ENCODE measurements around the gene TTC23L.
"Not testable (repeated sequence)": the region's sequence is repeated elsewhere in the genome, so short reads cannot be mapped to it uniquely, and the experiment has no call there.

The TTC23L gene

GRCh38 chr5:34881246-34881645, 42.3 kb downstream of the TTC23L start:
- DNase-seq: no peak

GRCh38 chr5:34886392-34887119, 47.6 kb downstream of the TTC23L start:
- DNase-seq: no peak

GRCh38 chr5:34889394-34889793, 50.4 kb downstream of the TTC23L start:
- DNase-seq: no peak

DNA sequence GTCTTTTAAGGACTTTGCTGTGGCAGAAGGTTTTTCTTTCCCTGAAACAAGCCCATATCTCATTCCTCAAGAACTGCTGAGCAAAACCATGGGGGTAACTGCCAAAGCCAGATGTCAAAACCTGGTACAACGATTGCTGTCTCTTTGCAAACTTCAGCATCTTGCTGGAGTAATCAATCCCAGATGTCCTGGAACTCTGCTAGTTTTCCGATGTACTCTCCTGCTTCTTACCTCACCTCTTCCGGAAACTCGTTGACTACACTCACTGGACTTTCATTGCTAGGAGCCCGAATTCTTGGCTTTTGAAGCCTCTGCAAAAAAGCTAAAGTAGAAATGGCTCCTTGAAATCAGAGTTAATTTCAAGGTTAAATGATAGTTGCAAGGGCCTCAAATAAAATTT, 53.0 kb downstream of the TTC23L start:
- no peak for DNase-seq

DNA sequence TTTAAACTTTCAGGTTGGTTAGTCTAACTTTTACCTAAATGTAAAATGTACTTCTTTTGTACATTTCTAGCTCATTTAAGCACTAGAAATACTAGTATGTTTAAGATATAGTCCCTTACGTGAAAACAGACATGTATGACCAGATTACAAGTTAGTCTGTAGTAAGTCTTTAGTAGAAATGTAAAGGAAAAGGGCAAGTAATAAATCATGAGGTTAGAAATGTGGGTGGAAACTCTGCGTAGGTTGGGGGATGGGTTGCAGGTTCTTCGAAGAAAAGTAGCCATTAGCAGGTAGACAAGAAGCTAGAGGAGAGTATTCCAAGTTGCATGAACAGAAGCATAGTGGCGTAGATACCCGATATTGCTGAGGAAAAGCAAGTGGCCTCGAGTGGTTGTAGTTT, 53.5 kb downstream of the TTC23L start:
- no peak for DNase-seq

- DNase-seq: no peak
Observed at GRCh38 chr5:34894716-34895115, 55.8 kb downstream of the TTC23L start.

DNA sequence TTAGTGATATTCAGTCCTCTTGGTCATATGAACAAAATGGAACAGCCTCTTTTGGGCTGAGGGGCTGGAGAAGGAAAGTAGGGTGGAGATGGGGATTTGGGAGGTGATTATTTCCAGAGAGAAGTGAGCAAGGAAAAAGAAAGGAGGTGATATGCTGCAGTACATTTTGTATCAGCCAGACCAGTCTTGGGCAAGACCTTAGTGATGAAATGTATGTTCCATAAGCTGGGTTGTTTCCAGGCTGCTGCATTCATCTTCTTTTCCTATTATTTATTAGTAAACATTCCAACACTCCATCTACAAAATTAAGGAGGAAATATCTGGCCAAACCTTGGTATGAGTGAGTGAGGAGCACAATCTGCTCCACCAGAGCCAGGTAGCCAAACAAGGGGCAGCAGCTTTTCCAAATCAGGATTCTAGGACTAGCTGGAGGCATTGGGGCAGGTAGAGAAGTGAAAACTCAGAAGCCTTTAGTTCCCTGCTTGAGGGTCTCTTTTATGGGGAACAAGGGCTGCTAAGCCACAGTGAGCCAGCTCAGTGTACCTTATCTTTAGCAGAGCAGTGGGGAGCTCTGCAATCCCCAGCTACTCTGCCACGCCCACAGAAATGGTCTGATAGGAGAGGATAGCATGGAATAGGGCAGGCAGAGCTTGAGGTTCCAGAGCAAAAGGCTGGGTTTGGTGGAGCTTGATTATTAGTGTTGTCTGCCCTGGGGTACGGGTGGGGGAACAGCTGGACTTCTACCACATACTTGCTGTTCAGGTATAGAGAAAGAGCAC, 56.9 kb downstream of the TTC23L start:
- DNase-seq: no peak

- DNase-seq: no peak
Observed at GRCh38 chr5:34897646-34898045, 58.7 kb downstream of the TTC23L start.

- DNase-seq: peak; percentile 36
Observed at GRCh38 chr5:34898258-34898895, 59.4 kb downstream of the TTC23L start.

DNA sequence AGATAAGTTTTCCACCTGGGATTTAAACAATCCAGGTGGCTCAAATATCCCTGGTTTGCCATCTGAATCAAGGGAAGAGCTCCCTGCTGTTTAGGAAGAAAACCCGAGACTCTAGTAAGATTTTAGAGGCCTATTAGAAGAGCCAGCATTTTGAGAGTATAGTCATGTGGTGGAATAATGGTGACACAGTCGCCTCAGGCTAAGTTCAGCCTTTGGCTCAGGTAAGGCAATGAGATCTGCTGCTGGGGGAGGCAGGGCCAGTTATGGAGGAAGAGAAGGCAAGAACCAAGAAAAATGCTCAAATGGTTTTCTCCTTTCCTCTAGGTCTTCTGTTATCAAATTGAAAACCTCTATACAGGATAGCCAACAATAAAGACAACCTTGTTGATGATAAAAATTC, 60.1 kb downstream of the TTC23L start:
- no peak for DNase-seq

DNA sequence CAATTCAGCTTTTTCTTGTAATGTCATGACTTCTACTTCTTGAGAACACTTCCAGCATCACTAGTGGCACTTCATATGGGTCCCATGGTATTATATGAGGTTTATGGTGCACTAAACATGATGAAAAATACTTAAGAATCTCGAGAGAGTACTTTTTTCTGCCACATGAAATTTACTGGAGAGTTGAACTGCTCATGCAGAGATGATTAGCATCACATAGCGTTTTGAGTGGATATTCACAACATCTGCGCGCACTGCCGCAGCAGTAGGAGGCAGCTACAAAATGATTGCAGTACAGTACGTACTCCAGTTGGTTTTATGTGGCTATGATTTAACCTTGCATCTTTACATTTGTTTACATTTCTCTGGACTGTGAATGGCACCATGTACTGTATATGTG, 61.7 kb downstream of the TTC23L start:
- no peak for DNase-seq

- DNase-seq: no peak
Observed at GRCh38 chr5:34903260-34903659, 64.3 kb downstream of the TTC23L start.

GRCh38 chr5:34905564-34905963, 66.6 kb downstream of the TTC23L start:
- no peak for DNase-seq

DNA sequence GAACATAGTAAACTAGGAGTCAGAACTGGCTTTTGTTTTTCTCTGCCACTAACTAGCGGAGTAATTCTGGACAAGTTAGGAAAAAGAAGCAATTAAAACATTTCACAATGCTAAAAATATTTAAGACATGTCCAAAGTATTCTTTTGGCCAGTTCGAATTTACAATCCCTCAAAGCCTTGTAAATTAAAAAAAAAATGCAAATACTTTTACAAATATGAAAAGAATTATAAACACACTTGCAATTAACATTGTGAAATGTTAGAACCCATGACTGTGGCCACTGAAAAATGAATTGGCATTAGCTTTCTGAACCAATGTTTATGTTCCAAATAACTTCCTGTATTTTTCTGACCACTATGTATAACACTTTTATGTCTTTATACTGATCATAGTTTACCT, 74.1 kb downstream of the TTC23L start:
- DNase-seq: no peak

DNA sequence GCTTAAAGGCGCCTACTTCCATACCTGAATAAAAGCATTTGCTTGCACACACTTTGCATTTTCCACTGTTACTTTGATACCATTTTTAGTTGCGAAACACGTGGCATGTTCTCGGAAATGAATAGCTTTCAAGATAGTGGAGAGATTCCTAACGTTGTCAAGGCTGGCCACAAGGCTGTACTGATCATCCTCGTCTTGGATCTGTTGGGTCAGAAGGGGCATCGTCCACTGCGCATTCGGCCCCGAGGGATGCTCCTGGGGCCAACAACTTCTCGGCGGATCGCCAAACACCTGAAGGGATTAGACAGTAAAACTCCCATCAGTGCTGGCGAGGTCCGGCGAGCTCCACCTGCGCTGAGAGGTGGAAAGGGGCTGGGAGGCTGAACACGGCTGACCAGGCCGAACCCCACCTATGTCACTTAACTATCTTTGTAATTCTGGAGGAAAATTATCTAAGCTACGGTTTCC, 75.7 kb downstream of the TTC23L start:
- no peak for DNase-seq

DNA sequence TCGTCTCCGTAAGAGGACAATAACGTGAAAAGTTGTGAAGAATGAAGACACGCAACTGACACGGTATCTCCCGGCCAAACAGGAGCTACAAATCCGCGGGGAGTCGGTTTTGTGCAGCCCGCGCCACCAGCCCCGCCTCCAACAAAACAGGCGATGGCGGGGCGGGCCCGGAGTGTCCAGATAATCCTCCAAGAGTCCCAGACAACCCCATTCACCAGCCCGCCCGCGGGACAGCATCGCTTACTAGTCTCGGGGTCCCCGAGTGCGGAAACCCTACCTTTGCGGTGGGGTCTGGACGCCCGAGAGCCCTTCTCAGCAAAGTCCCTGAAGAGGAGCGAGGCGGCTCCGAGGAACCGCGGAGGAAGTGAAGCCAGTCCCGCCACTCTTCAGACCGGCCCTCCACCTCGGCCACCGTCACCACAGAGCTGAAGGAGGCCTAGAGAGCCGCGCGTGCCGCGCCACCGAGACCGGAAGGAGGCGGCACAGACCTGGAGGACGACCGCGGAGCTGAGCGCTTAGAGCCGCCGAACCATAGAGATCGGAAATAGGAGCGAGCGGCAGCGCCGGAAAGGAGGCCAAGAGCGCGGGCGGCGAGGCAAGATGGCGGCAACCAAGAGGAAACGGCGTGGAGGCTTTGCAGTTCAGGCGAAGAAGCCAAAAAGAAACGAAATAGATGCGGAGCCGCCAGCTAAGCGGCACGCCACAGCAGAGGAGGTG, 76.3 kb downstream of the TTC23L start, which contains the start of the genes BRIX1 and RAD1:
TSS of gene BRIX1 (plus strand) at position 573 of the 717 bp plus-strand sequence. CDS start at position 601, 28 bp downstream.
TSS of gene RAD1 (minus strand) at position 366 of the 717 bp plus-strand sequence. CDS start 612 bp downstream, outside the sequence.
- peak; percentile 93 for DNase-seq

DNA sequence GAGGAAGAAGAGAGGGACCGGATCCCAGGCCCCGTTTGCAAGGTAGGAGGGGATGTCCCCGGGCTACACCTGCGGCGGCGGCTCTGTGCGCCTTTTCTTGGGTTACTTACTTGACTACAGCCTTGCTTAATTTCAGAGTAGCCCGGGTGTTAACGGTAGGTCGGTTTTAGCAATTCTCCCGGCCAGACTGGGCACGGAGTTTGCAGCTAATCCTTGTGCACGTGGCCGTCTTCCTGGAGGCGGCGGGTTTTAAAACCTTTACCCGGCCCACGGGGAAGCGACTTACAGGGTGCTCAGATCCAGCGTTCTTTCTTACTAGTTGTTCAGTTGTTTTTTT, 76.9 kb downstream of the TTC23L start:
- DNase-seq: no peak

GRCh38 chr5:34916518-34916917, 77.6 kb downstream of the TTC23L start:
- DNase-seq: no peak

DNA sequence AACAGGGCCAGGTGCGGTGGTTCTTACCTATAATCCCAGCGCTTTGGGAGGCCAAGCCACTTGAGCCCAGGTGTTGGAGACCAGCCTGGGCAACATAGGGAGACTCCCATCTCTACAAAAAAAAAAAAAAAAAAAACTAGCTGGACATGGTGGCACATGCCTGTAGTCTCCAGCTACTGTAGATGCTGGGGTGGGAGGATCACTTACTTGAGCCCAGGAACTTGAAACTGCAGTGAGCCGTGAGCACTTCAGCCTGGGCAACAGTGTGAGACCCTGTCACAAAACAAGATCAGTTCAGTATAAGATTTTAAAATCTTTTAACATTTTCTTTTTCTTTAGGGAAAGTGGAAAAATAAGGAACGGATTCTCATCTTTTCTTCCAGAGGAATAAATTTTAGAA, 79.1 kb downstream of the TTC23L start:
- DNase-seq: no peak

DNA sequence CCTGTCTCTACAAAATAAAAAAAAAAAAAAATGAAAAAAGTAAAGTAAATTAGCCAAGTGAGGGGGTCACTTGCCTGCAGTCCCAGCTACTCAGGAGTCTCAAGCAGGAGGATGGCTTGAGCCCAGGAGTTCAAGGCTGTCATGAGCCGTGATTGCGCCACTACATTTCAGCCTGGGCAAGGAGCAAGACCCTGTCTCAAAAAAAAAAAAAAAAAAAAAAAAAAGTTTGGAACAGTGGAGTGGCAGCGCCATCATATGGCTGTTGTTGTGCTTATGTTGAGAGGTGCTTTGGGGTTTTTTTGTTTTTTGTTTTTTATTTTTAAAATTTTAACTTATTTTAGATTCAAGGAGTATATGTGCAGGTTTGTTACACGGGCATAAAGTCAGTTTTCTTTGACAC, 80.1 kb downstream of the TTC23L start:
- DNase-seq: no peak

DNA sequence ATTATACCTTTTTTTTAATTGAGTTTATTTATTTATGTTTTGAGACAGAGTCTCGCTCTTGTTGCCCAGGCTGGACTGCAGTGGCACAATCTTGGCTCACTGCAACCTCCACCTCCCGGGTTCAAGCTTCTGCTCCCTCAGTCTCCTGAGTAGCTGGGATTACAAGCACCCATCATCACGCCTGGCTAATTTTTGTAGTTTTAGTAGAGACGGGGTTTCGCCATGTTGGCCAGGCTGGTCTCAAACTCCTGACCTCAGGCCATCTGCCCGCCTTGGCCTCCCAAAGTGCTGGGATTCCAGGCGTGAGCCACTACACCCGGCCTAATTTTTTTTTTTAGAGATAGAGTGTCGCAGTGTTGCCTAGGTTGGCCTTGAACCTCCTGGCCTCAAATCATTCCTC, 84.3 kb downstream of the TTC23L start:
- not testable (repeated sequence) for DNase-seq

DNA sequence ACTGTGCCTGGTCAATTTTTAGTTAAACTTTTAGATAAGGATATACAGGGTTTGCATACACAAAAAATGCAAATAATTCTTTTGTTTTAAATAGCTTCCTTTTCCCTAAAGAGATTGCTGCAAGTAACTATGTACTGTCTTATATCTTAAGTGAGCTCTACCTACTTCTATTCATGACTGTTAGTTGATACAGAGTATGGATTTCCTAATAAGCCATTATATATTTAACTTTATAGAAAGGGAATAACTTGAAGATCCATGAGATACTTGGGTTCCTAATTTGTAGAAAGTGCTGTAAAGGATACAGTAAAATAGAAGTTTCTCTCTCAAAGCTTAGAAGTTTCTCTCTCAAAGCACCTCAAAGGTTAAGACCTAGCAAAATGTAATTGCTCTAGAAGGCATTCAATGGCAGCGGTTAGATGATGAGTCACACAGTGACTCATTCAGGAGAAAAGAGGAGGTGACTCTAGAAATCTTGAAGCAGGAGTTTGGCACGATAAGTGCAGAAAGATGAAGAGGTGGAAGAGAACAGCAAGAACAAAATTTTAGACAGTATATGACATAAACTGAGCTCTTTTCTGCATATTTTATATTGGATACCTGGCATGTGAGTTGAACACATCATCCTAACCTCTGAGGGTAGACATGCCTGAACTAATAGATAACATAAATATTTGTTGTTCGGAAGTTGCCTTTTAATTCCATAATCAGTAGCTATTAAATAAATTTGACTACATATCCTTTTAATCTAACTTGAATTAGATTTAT, 84.9 kb downstream of the TTC23L start:
- no peak for DNase-seq

DNA sequence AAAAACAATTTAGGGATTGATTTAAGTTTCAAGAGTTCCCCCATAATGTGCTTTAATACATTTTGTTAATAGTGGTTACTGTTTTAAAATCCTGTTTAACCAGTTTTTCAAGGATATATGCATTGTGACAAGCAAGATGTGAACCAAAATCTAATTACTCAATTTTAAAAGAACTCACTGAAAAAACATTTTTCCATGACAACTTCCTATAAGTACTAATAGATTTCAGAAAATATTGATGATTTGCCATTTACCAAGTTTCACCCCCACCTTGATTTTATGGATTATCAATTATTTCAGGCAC, 85.5 kb downstream of the TTC23L start:
- DNase-seq: no peak

Data from CD4-positive, alpha-beta T cell treated with Interferon gamma for 1 hour (primary cell).